PC-3 (cell line): Measurements from ENCODE around the gene CEP85. TPM values are rescaled to one million over a fixed set of nuclear protein-coding genes. Genes with fewer than 3 reads are reported as not detected.

ENCODE experiments used
- ATAC-seq: fragments of 200-7000 bp; cut with Tn5 transposase; 2 replicates; pipeline ENCODE4 v1.9.1; 2020; ENCODE audit warnings: mild to moderate bottlenecking, moderate library complexity
- BruUV-seq: library from RNA; stranded (reverse); fragments of 400-500 nt; replicated peaks from 2 replicates; lab custom pipeline; 2021; lab: Mats Ljungman, UMichigan
- CTCF ChIA-PET: fragments of 300-600 bp; sonication (Branson Sonifier 250); formaldehyde crosslinking; loops from one replicate; lab custom pipeline; 2022; ENCODE audit warnings: antibody characterized with exemption; lab: Charles Lee
- POLR2A ChIA-PET: fragments of 300-600 bp; sonication (Branson Sonifier 250); formaldehyde crosslinking; loops from one replicate; lab custom pipeline; 2022; ENCODE audit warnings: antibody characterized with exemption; ENCODE audit not compliant: unreplicated experiment; lab: Charles Lee
- DNase-seq: peaks from one replicate; pipeline ENCODE4 v3.0.0-alpha.2; 2015
- H2AFZ ChIP-seq: fragments of 300-600 bp; sonication (generic); 2 replicates; pipeline ENCODE4 v1.6.0; 2016; ENCODE audit warnings: antibody characterized with exemption, low read length
- H3F3A ChIP-seq: fragments of 300-600 bp; sonication (generic); one replicate; pipeline ENCODE4 v1.6.0; 2017; ENCODE audit warnings: antibody characterized with exemption, low read length, control low read depth, mild to moderate bottlenecking; ENCODE audit not compliant: unreplicated experiment
- H3K27ac ChIP-seq: fragments of 300-600 bp; sonication (generic); 2 replicates; pipeline ENCODE4 v1.5.1; 2016; ENCODE audit warnings: mild to moderate bottlenecking, low read length
- H3K27me3 ChIP-seq: fragments of 300-600 bp; sonication (generic); 2 replicates; pipeline ENCODE4 v1.6.1; 2016; ENCODE audit warnings: low read length, mixed read lengths
- H3K36me3 ChIP-seq: fragments of 300-600 bp; sonication (generic); 2 replicates; pipeline ENCODE4 v1.6.1; 2016; ENCODE audit warnings: low read depth, mixed run types, low read length, mixed read lengths
- H3K4me1 ChIP-seq: fragments of 300-600 bp; sonication (generic); 2 replicates; pipeline ENCODE4 v1.5.1; 2016; ENCODE audit warnings: low read length; ENCODE audit not compliant: insufficient read depth
- H3K4me2 ChIP-seq: fragments of 300-600 bp; sonication (generic); 2 replicates; pipeline ENCODE4 v1.6.0; 2016; ENCODE audit warnings: low read length
- H3K4me3 ChIP-seq: fragments of 300-600 bp; sonication (generic); 2 replicates; pipeline ENCODE4 v1.5.1; 2016; ENCODE audit warnings: mild to moderate bottlenecking, low read length, mixed read lengths
- H3K79me2 ChIP-seq: fragments of 300-600 bp; sonication (generic); 2 replicates; pipeline ENCODE4 v1.6.1; 2017; ENCODE audit warnings: low read length, mixed read lengths
- H3K9ac ChIP-seq: fragments of 300-600 bp; sonication (generic); 2 replicates; pipeline ENCODE4 v1.6.0; 2016; ENCODE audit warnings: mild to moderate bottlenecking, low read length
- H3K9me2 ChIP-seq: fragments of 300-600 bp; sonication (generic); replicated peaks from 2 replicates; pipeline ENCODE4 v1.6.1; 2016; ENCODE audit warnings: mixed run types, low read length, mixed read lengths
- H3K9me3 ChIP-seq: fragments of 300-600 bp; sonication (generic); 2 replicates; pipeline ENCODE4 v1.6.1; 2016; ENCODE audit warnings: low read length, mixed read lengths
- H4K20me1 ChIP-seq: fragments of 300-600 bp; sonication (generic); 2 replicates; pipeline ENCODE4 v1.6.1; 2016; ENCODE audit warnings: low read length, mixed read lengths
- CTCF ChIP-seq: fragments of 300-600 bp; sonication (generic); conservative IDR thresholded peaks from 2 replicates; pipeline ENCODE4 v1.5.1; 2017; ENCODE audit warnings: antibody characterized with exemption, low read depth, mild to moderate bottlenecking, low read length
- EZH2 ChIP-seq: fragments of 300-600 bp; sonication (generic); IDR thresholded peaks from one replicate; pipeline ENCODE4 v1.6.1; 2017; ENCODE audit warnings: antibody characterized with exemption, mild to moderate bottlenecking, low read length; ENCODE audit not compliant: unreplicated experiment
- EZH2phosphoT487 ChIP-seq: fragments of 300-600 bp; sonication (generic); IDR thresholded peaks from 2 replicates; pipeline ENCODE4 v1.6.1; 2018; ENCODE audit warnings: mild to moderate bottlenecking, antibody characterized with exemption, low read length, borderline replicate concordance
- intact Hi-C: fragments of 100-400 bp; cut with micrococcal nuclease; formaldehyde crosslinking; loops from 2 replicates; pipeline ENCODE4 v1.9.0; 2023
- total RNA-seq: library from RNA; depleted of rRNA; stranded (reverse); fragments of >200 nt; gene quantifications from 2 replicates; pipeline ENCODE4 v1.2.3, GENCODE V29; 2014

CEP85 gene
- total RNA-seq, 1 experiment from 2014 or later = 30.6 TPM

GRCh38 chr1:26283279-26283853 is 49.4 kb downstream of the CEP85 start:
- Histone ChIP-seq H3K27ac (no peak overlapping the region), H4K20me1 (peaks cover 9% of the 10 kb centered on the region; the same call in 1 of the 2 replicates), H2AFZ (no peak overlapping the region), H3F3A (peaks cover 5% of the 10 kb centered on the region), H3K9ac (no peak overlapping the region), H3K9me2 (no peaks in the 10 kb centered on the region), H3K9me3 (no peaks in the 10 kb centered on the region), H3K4me3 (no peak overlapping the region), H3K27me3 (no peaks in the 10 kb centered on the region), H3K4me1 (peaks cover 54% of the 10 kb centered on the region), H3K79me2 (peaks cover 34% of the 10 kb centered on the region), H3K4me2 (no peak overlapping the region), H3K36me3 (peaks cover 11% of the 10 kb centered on the region; the same call in 1 of the 2 replicates)
- ATAC-seq (no peak), DNase-seq (no peak)
- BruUV-seq = no TSS peak
- intact Hi-C loops = no loop called here
- ChIA-PET POLR2A (interaction anchor here (0.5 kb wide), 1 partner anchor 714 kb away, joined by 5 read pairs; no protein-coding TSS in a partner anchor), CTCF (no interaction called here)
- TF ChIP-seq EZH2phosphoT487 = no peak
- TF ChIP-seq CTCF = no peak
- TF ChIP-seq EZH2 = no peak

- no peaks in the 10 kb centered on the region for H3K9me3 ChIP-seq
- H3K27ac ChIP-seq = peak overlapping the region; percentile 77
- CTCF ChIA-PET = interaction anchor here (0.9 to 1.2 kb wide), 4 partner anchors 19 to 65 kb away, joined by 3 to 4 read pairs (median 3); no protein-coding TSS in a partner anchor
- DNase-seq (no peak), ATAC-seq (no peak)
- peak overlapping the region; percentile 63 for H3K4me2 ChIP-seq
- H3F3A ChIP-seq = peaks cover 5% of the 10 kb centered on the region
- H3K9me2 ChIP-seq = no peaks in the 10 kb centered on the region
- TSS peak; percentile 4 for BruUV-seq
- peaks cover 9% of the 10 kb centered on the region; the same call in 1 of the 2 replicates for H4K20me1 ChIP-seq
- H3K9ac ChIP-seq = no peak overlapping the region
- H3K79me2 ChIP-seq = peaks cover 34% of the 10 kb centered on the region
- no peaks in the 10 kb centered on the region for H3K27me3 ChIP-seq
- TF ChIP-seq CTCF (no peak), EZH2phosphoT487 (no peak), EZH2 (no peak)
- H3K4me3 ChIP-seq = no peak overlapping the region
- no peak overlapping the region for H2AFZ ChIP-seq
- H3K36me3 ChIP-seq = peaks cover 11% of the 10 kb centered on the region; the same call in 1 of the 2 replicates
- intact Hi-C loops = loop anchor here (2.0 kb wide), 1 partner anchor 37 kb away; no protein-coding TSS in a partner anchor
- POLR2A ChIA-PET = interaction anchor here (0.5 kb wide), 1 partner anchor 713 kb away, joined by 5 read pairs; no protein-coding TSS in a partner anchor
- H3K4me1 ChIP-seq = peaks cover 47% of the 10 kb centered on the region
These were observed 50.0 kb downstream of the CEP85 start for GRCh38 chr1:26283871-26284596.
